GM12873 (cell line): ENCODE measurements around the gene NCOA5.

Experiments
- TF ChIP-seq, protein P1 (sequence below): IDR thresholded peaks from 2 replicates; pipeline ENCODE4 v1.5.1; 2012; ENCODE audit warnings: low read depth, mild to moderate bottlenecking, moderate library complexity, low read length, control low read depth; ENCODE audit not compliant: insufficient read depth; ENCODE audit errors: missing control alignments

Gene NCOA5

GRCh38 chr20:46063151-46063550 lies 26.6 kb downstream of the NCOA5 start:
- TF ChIP-seq, protein P1, sequence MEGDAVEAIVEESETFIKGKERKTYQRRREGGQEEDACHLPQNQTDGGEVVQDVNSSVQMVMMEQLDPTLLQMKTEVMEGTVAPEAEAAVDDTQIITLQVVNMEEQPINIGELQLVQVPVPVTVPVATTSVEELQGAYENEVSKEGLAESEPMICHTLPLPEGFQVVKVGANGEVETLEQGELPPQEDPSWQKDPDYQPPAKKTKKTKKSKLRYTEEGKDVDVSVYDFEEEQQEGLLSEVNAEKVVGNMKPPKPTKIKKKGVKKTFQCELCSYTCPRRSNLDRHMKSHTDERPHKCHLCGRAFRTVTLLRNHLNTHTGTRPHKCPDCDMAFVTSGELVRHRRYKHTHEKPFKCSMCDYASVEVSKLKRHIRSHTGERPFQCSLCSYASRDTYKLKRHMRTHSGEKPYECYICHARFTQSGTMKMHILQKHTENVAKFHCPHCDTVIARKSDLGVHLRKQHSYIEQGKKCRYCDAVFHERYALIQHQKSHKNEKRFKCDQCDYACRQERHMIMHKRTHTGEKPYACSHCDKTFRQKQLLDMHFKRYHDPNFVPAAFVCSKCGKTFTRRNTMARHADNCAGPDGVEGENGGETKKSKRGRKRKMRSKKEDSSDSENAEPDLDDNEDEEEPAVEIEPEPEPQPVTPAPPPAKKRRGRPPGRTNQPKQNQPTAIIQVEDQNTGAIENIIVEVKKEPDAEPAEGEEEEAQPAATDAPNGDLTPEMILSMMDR = no peak

- TF ChIP-seq, protein P1 = no peak
These were observed 27.1 kb downstream of the NCOA5 start for GRCh38 chr20:46062621-46063020.

- TF ChIP-seq, protein P1 = no peak
These were observed 27.6 kb downstream of the NCOA5 start for GRCh38 chr20:46062151-46062550.

DNA sequence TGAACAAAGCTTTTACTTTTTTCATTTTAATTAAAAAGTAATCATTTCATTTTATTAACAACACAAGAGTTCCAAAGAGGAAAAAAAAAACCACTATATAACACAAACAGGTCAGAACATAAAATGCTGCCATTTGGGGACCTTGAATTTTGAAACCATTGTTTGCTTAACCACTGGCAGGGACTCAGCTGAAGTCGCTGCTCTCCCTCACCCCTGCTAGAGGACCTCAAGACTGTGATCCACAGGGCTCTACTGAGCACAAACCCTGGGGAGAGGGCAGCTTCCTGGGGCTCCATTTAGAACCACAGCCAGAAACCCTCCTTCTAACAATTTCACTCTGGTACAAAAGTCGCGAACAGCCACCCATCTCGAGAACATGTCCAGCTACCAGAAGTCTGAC lies 28.8 kb downstream of the NCOA5 start:
- TF ChIP-seq, protein P1 = no peak

GRCh38 chr20:46060301-46060881 lies 29.4 kb downstream of the NCOA5 start:
- TF ChIP-seq, protein P1 = no peak

GRCh38 chr20:46058599-46059281 lies 31.0 kb downstream of the NCOA5 start:
- TF ChIP-seq, protein P1 = no peak

DNA sequence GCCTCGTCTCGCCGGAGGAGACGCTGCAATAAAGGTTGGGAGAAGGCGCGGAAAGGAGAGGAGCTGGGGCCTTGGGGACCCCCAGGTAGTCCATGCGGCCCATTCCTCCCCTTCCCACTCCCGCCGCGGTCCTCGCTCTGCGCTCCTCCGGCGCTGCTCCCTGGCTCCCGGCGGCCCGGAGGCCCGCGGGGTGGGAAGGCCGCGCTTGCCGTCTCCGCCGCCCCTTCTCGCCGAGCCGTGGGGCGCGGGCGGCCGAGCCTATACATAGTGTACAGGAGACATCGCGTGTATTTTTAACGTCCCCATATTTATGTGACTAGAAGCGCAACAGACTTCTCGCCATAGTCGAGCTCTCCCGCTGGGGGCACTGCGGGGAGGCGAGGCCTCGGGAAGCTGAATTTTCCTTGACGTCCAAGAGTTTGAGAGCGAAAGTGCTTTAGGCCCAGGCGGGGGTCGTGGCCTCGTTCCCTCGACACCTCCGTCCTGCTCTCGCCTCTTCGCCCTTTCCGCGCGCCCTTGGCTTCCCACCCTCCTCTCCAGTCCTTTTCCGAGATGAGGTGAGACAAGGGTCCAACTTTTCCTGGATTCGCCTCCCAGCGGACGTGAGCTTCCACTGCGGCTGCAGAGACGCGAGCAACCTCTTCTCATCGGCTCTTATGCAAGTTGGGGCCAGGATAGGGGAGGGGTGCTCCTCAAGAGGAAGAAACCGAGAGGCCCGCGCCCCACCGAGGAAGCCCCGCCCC lies 31.7 kb downstream of the NCOA5 start:
- TF ChIP-seq, protein P1 = peak; percentile 29
